HG02610 (cell line): ENCODE measurements around the gene RNF26.

Experiments used
- ATAC-seq: cut with Tn5 transposase; IDR thresholded peaks from one replicate; pipeline ENCODE4 v1.9.1; 2021; ENCODE audit warnings: mild to moderate bottlenecking, moderate library complexity; ENCODE audit not compliant: unreplicated experiment

RNF26 gene

GRCh38 chr11:119335091-119335654, 846 bp downstream of the RNF26 start:
- no peak for ATAC-seq

- no peak for ATAC-seq
These were observed 1.6 kb downstream of the RNF26 start for GRCh38 chr11:119335655-119336543.

- no peak for ATAC-seq
These were observed 2.6 kb downstream of the RNF26 start for GRCh38 chr11:119336744-119337469.

GRCh38 chr11:119337581-119338317, 3.4 kb downstream of the RNF26 start:
- ATAC-seq: no peak

GRCh38 chr11:119338318-119338890, 4.1 kb downstream of the RNF26 start:
- no peak for ATAC-seq

GRCh38 chr11:119338965-119339588, 4.8 kb downstream of the RNF26 start:
- no peak for ATAC-seq

DNA sequence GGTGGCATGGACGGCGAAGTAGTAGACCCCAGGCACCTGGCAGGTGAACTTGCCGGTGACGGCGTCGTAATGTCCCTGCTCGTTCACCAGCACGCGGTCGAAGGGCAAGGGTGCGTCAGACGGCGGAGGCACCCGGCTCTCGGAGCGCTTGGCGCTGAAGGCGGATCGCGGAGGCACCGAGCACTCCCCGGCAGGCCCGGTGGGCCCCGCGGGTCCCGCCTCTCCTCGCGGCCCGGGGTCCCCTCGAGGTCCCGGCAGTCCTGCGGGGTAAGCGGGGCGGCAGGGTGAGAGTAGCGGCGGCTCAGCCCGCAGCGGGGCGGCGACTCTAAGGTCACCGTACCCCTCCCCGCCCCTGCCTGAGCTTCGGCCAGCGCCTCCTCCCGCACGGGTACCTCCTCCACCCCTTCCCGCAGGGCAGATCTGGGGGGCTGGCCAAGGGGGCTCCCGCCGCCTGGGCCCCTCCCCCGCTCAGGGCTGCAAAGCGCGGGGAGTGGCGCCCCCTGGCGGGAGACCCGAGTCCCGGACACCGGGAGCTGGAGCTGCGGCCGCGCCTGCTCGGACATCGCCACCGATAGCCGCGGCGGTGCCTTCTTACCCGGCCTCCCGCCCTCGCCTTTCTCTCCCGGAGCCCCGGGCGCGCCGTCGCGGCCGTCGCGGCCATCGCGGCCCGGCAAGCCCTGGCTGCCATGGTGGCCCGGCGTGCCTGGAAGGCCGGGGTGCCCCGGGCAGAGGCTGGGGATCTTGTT, 5.4 kb downstream of the RNF26 start:
- no peak for ATAC-seq

DNA sequence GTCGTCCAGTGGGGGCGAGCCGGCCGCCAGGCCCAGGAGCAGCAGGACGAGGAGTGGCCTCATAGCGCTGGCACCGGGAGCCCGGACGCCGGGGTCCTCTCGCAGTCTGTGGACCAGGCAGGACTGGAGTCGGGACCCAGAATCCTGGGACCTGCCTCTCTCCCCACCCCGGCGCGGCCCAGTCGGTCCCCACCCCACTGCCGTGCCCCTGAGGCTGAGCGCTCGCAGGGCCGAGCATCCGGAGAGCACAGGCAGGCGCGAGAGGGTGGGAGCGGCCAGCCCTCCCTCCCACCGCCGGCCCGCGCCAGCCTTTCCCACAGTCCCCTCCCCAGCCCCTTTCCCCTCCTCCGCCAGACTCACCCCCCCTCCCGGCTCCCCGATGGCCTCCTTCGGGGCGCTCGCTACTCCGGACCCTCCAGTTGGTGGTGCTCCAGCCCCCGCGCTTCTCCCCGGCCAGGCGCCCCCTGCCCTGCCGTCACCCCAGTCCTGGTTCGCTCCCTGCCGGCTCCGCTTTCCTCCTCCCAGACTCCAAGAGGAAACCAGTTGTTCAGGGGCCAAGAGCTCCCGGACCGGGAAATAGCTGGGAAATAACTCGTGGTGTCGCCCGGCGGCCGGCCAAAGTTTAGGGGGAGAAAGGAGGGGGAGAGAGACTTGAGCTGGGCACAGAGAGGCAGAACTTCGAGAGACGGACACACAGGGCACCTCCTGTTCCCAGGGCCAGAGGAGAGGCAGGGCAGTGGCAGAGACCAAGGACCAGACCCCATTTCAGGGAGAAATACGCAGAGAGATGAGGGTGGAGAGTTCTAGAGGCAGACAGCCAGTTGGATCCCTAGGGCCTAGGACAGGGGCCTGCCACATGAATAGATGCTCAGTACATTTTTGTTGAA, 6.3 kb downstream of the RNF26 start, which contains the start of gene C1QTNF5:
Gene C1QTNF5 (minus strand): TSS at position 549 of the 887 bp plus-strand sequence. CDS start 486 bp downstream, at position 63.
- no peak for ATAC-seq

DNA sequence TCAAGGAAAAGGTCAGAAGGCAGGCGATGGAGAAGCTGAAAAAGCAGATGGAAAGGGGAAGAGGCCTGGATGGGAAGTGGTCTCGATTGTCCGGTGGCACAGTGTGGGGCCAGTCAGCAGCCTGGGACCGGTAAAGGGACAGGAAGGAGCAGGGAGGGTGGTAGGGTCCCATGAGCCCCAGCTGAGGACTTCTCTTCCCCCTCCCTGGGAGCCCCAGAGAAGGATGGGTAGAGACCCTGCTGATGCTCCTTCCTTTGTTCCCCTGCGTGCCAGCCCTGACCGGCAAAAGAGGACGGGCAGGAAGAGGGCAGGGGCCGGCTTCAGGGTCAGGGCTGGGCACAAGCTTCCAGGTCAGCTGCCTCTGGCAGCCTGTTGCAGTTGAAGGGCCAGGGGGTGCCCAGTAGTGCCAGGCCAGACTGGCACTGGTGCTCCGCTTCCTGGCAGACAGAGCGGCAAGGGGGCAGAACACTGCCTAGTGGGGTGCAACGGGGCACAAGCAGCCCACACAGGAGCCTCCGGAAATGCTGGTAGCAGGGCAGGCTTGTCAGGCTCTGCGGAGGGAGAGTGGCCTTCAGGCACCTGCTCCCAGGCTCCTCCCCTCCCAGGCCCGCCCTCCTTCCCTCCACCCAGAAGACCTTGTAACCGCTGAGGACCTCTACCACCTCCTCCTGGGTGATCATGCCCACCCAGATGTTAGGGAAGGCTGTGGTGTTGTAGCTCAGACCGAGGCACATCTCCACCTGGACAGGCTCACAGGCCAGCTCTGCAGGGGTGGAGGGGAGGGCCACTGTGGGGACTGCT, 7.1 kb downstream of the RNF26 start:
- ATAC-seq: no peak

GRCh38 chr11:119342023-119342300, 7.6 kb downstream of the RNF26 start:
- ATAC-seq: no peak

DNA sequence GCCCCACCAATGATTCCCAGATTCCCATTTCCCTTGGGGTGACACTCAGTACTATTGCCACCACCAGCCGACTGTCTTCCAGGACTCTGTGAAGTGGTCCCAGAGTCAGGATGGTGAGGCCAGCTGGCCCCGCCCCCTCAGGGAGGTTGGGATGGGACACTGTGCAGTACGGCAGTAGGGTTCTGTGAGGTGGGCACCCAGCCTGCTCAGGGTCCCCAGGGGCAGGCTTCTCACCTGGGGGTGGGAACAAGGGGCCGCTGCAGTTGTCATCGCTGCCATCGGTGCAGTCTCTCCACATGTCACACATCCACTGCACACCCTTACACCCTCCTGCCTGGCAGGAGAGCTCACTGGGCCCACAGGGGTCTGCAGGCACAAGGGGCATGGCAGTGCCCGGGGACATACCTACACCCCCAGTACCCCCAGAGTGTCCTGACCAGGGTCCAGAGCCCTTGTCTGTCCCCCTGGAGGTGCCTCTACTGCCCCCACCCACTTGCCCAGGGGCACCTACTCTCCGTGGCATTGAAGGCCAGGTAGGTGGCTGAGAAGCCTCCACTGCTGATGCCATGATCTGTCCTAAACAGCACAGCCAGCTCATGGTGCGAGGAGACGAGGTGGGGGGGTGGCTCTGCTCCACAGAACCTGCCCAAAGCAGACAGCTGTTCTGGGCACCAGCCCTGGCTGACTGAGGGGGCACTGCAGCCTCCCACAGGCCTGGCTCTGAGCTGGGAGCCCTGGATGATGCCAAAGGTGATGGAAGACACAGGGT, 8.2 kb downstream of the RNF26 start:
- ATAC-seq: no peak

DNA sequence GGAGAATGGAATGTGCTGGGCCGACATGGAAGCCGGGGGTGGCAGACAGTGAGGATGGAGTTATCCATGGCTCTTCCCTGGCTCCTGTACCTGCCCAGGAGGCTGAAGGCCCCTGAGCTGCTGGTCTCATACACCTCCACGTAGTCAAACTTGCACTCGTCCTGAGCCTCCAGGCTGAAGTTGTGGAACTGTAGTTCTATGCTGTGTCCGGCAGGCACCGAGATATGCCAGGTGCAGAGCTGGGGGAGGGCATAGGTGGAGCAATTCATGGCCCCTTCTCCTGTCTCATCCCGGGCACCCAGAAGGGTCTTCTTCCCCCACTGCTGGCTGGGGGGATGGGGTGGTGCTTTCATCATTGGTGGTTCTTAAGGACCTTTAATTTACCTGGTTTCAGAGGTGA, 9.4 kb downstream of the RNF26 start:
- ATAC-seq: no peak

GRCh38 chr11:119344291-119345010, 10.1 kb downstream of the RNF26 start:
- ATAC-seq: no peak

DNA sequence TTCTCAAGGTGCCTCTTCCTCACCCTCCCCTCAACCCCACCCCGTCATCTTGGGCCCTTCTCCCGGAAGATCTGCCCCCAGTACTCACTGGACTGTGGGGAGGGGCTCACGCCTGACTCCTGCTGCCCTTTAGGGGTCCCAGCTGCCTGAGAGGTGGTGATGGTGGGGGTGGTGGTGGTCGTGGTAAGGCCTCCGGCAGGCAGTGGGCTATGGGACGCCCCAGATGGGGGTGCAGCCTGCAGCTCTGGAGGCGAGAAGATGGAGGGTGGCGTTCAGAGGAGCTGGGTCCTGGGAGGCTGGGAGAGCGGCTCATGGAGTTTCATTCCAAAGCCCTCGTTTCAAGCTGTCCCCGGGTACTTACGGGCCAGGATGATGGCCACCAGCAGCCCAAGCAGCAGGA, 11.4 kb downstream of the RNF26 start:
- ATAC-seq: no peak

GRCh38 chr11:119346605-119347004, 12.3 kb downstream of the RNF26 start, which contains the start of gene MFRP:
MFRP (minus strand) TSS chr11:119346705; CDS start chr11:119346513, 192 bp downstream.
- ATAC-seq: no peak

DNA sequence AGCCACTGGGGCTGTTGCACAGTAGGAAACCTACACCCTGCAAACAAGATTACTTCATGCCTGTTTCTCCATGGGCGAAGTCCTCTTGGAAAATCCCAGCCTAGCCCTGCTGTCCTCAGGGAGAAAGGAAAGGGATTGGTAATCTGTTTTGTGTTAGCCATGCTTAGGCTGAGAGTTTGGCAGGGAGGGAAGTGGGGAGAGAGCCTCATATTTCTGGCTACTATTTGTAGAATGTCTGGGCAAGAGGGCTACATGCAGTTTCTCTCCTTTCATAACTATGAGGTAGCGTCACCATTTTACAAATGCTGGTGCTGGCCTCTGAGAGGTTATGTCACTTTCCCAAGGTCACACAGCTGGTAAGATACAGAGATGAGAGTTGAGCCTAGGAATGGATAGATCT, 12.9 kb downstream of the RNF26 start:
- ATAC-seq: no peak
